Nephron progenitor cell (in vitro differentiated cells): ENCODE data around the gene ZP1.
A peak's percentile ranks its signal among the peaks of the same experiment; 100 is the strongest.

Experiments used
- DNase-seq: peaks from one replicate; pipeline ENCODE4 v3.0.0; 2021
- H3K27ac Mint-ChIP-seq: 2 replicates; pipeline ENCODE4 v1.8.0; 2021; ENCODE audit warnings: mild to moderate bottlenecking, moderate library complexity, mixed read lengths
- H3K27me3 Mint-ChIP-seq: 2 replicates; pipeline ENCODE4 v1.8.0; 2021; ENCODE audit warnings: mild to moderate bottlenecking, low read depth, mixed read lengths; ENCODE audit not compliant: poor library complexity
- H3K36me3 Mint-ChIP-seq: 2 replicates; pipeline ENCODE4 v1.8.0; 2021; ENCODE audit warnings: low read depth, mixed read lengths
- H3K4me1 Mint-ChIP-seq: 2 replicates; pipeline ENCODE4 v1.8.0; 2021; ENCODE audit warnings: mixed read lengths
- H3K4me3 Mint-ChIP-seq: 2 replicates; pipeline ENCODE4 v1.8.0; 2021; ENCODE audit warnings: mild to moderate bottlenecking, moderate library complexity, mixed read lengths
- H3K9me3 Mint-ChIP-seq: 2 replicates; pipeline ENCODE4 v1.8.0; 2021; ENCODE audit warnings: mild to moderate bottlenecking, moderate library complexity, mixed read lengths
- TF ChIP-seq, protein P1 (sequence below): fragments of 200-600 bp; sonication (generic); IDR thresholded peaks from 2 replicates; pipeline ENCODE4 v1.5.0; 2021; ENCODE audit warnings: antibody characterized with exemption

ZP1 gene

DNA sequence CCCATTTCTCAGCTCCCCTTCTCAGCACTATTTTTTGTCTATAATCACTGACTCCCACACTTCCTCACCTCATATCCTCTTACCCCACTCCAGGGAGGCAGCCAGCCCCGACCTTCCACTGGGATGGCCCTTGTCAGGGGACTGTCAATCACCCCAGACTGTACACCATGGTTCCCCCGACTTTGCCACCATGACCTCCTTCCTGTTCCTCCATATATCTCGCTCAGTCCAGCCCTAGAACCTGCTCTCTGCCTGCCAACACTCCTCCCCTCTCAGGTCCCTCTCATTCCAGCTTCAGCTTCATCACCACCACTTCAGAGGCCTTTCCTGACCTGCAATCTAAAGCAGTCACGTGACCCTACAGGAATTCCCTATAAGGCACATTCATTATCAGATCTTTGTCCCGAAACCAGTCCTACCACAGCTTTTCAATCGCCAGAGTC lies 22.5 kb downstream of the ZP1 start:
- Mint-ChIP-seq H3K36me3 (peaks cover 52% of the 10 kb centered on the region), H3K4me1 (peaks cover 18% of the 10 kb centered on the region), H3K27me3 (peaks cover 2% of the 10 kb centered on the region), H3K9me3 (peaks cover 13% of the 10 kb centered on the region), H3K27ac (peak overlapping the region; percentile 83), H3K4me3 (no peak overlapping the region)
- TF ChIP-seq, protein P1, sequence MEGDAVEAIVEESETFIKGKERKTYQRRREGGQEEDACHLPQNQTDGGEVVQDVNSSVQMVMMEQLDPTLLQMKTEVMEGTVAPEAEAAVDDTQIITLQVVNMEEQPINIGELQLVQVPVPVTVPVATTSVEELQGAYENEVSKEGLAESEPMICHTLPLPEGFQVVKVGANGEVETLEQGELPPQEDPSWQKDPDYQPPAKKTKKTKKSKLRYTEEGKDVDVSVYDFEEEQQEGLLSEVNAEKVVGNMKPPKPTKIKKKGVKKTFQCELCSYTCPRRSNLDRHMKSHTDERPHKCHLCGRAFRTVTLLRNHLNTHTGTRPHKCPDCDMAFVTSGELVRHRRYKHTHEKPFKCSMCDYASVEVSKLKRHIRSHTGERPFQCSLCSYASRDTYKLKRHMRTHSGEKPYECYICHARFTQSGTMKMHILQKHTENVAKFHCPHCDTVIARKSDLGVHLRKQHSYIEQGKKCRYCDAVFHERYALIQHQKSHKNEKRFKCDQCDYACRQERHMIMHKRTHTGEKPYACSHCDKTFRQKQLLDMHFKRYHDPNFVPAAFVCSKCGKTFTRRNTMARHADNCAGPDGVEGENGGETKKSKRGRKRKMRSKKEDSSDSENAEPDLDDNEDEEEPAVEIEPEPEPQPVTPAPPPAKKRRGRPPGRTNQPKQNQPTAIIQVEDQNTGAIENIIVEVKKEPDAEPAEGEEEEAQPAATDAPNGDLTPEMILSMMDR, result no peak
- DNase-seq, result no peak

DNA sequence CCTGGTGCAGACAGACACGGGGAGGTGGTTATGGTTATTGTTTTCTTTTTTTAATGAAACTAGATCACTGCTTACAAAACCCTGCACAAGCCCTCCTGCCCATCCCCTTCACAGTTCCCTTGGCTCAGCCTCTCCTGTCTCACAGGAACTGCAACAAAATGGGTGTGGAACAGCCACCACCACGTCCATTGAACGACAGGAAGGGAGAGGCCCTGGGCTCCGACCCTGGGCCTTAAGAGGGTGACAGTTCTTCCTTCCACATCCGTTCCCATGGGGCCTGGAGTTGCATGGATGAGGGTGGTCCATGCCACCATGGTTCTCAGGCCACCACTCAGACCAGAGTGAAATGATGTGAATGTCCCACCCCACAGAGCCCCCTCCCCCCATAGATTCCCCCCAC lies 23.4 kb downstream of the ZP1 start:
- TF ChIP-seq, protein P1, result no peak
- no peak overlapping the region for H3K27ac Mint-ChIP-seq
- peaks cover 5% of the 10 kb centered on the region for H3K9me3 Mint-ChIP-seq
- H3K36me3 Mint-ChIP-seq, result peaks cover 52% of the 10 kb centered on the region
- peaks cover 2% of the 10 kb centered on the region for H3K27me3 Mint-ChIP-seq
- no peak for DNase-seq
- peaks cover 18% of the 10 kb centered on the region for H3K4me1 Mint-ChIP-seq
- H3K4me3 Mint-ChIP-seq, result no peak overlapping the region

DNA sequence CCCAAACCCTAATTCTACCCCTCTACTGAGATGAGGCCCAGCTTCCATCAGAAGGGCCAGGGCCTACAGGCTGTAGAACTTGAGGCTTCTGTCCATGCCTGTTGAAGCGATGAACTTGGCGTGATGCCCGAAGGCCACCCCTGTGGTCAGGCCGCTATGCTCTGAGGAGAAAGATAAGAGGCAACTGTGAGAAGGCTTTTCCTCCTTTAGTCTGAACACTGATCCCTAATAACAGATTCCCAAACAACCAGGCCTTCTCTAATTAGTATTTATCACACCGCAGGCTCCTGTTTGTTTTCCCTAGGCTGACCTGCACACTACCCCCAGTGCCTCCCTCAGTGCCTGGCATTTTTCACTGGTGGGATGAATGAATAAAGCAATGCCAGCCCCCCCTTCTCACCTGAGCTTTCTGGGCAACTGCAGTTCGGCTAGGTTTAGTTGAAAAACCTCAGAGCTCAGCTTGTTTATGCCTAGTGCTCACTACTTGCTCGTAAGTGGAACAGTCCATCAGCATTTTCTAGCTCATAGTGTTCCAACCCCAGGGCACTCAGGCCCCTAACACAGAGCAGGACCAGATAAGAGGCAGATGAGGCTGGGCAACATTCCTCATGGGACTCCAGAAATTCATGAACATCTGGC lies 23.9 kb downstream of the ZP1 start:
- TF ChIP-seq, protein P1, result no peak
- DNase-seq, result no peak
- peaks cover 2% of the 10 kb centered on the region for H3K27me3 Mint-ChIP-seq
- no peak overlapping the region for H3K4me3 Mint-ChIP-seq
- peak overlapping the region; percentile 61 for H3K27ac Mint-ChIP-seq
- peaks cover 2% of the 10 kb centered on the region for H3K9me3 Mint-ChIP-seq
- H3K36me3 Mint-ChIP-seq, result peaks cover 52% of the 10 kb centered on the region
- H3K4me1 Mint-ChIP-seq, result peaks cover 18% of the 10 kb centered on the region

DNA sequence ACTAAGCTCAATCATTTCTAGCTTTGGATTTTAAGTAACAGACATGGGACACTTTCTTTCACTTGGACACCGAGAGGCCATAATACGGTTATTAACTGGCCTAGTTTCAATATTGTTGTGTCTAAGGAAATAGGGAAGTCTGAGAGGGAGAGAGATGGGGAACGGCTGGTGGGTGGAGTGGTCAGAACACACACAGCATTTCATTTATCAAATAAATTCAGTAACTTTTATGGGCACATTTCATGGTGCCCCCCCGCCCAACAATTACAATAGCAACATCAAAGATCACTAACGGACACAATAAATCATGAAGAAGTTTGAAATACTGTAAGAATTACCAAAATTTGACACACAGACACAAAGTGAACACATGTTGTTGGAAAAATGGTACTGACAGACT lies 28.3 kb downstream of the ZP1 start:
- Mint-ChIP-seq H3K4me3 (no peak overlapping the region), H3K4me1 (peaks cover 11% of the 10 kb centered on the region), H3K36me3 (peaks cover 76% of the 10 kb centered on the region), H3K27ac (peak overlapping the region; percentile 42), H3K27me3 (no peaks in the 10 kb centered on the region), H3K9me3 (no peaks in the 10 kb centered on the region)
- no peak for DNase-seq
- TF ChIP-seq, protein P1, result no peak

DNA sequence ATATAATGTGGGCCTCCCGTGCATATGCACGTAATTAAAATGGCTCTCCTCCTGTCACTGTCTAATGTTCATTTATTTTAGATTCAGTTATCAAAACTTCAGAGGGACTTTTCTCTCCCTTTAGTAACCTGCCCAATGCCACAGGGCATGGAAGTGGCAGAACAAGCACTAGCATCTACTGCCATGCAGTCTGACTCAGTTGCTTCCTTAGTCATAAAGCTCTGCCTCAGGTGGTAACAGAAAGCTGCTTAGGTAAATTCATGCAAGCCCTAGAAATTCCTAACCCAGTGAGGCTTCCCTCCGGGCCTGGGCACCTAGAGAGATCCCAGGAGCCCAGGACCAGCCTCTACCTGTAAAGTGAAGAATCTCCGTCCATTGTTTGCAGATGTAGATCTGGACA lies 30.2 kb downstream of the ZP1 start:
- Mint-ChIP-seq H3K4me1 (peaks cover 6% of the 10 kb centered on the region), H3K27ac (no peak overlapping the region)

More for the DNA sequence above, 30.2 kb downstream of the ZP1 start:
- H3K9me3 Mint-ChIP-seq, result no peaks in the 10 kb centered on the region
- no peak for DNase-seq
- no peaks in the 10 kb centered on the region for H3K27me3 Mint-ChIP-seq
- no peak overlapping the region for H3K4me3 Mint-ChIP-seq
- H3K36me3 Mint-ChIP-seq, result peaks cover 86% of the 10 kb centered on the region
- TF ChIP-seq, protein P1, result no peak
